Tibial nerve (tissue), 4 donors: ENCODE results near the gene EPS8L3.

Experiments used
- EP300 ChIP-seq, 2 donors: sonication (generic); formaldehyde crosslinking; IDR thresholded peaks; one replicate each; pipeline ENCODE4 v1.6.1; 2017; ENCODE audit warnings: antibody characterized with exemption in 2 of 2, mild to moderate bottlenecking in 1 of 2
- POLR2A ChIP-seq, 2 donors: fragments of 450-650 bp; IDR thresholded peaks; one replicate each; pipeline ENCODE4 v1.6.1; 2017; ENCODE audit warnings: antibody characterized with exemption in 2 of 2, mild to moderate bottlenecking in 2 of 2, moderate library complexity in 2 of 2
- TF ChIP-seq, protein P1 (sequence below), 5 experiments: fragments of 200-600 bp in 3 of 5; fragments of 450-650 bp in 2 of 5; sonication (generic) in 3 of 5; IDR thresholded peaks; one replicate each; pipeline ENCODE4 v1.5.1; 2016 to 2019; ENCODE audit warnings: antibody characterized with exemption in 5 of 5, mild to moderate bottlenecking in 3 of 5, moderate library complexity in 2 of 5

DNA sequence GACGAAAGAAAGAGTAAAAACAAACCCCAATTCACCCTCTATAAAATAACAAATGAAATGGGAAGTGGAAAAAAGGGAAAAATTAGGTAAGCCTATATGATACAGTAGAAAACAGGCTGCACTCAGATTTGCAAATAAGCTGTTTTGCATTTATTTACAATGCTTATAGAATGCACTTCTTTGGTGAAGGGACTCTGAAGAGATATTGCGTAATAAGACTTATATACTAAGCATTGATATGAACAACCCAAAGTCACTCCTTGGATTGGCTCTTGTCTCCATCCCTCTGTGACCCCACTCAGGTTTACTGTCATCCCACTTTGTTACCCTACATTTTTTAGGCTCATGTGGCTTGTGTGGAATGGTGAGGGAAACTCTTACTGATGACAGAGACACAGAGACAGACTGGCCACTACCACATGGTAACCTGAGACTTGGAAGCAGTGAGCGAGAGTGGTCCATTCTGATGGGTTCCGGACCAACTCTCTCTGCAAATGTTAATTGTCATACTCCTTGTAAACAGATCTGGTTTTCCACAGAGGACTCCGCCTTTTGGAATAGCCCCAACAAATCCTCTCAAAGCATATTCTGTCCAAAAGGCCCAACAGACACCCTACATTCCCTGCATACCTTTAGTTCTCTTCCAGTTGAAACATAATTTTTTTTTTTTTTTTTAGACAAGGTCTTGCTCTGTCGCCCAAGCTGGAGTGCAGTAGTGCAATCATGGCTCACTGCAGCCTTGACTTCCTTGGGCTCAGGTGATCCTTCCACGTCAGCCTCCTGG is 40.6 kb downstream of the EPS8L3 start:
- TF ChIP-seq POLR2A (IDR thresholded peaks at IDR 0.05) = no peak
- TF ChIP-seq, protein P1, sequence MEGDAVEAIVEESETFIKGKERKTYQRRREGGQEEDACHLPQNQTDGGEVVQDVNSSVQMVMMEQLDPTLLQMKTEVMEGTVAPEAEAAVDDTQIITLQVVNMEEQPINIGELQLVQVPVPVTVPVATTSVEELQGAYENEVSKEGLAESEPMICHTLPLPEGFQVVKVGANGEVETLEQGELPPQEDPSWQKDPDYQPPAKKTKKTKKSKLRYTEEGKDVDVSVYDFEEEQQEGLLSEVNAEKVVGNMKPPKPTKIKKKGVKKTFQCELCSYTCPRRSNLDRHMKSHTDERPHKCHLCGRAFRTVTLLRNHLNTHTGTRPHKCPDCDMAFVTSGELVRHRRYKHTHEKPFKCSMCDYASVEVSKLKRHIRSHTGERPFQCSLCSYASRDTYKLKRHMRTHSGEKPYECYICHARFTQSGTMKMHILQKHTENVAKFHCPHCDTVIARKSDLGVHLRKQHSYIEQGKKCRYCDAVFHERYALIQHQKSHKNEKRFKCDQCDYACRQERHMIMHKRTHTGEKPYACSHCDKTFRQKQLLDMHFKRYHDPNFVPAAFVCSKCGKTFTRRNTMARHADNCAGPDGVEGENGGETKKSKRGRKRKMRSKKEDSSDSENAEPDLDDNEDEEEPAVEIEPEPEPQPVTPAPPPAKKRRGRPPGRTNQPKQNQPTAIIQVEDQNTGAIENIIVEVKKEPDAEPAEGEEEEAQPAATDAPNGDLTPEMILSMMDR (IDR thresholded peaks at IDR 0.05) = no peak
- no peak for TF ChIP-seq EP300 (IDR thresholded peaks at IDR 0.05)
